HEK293T (cell line): ENCODE data around the gene MEGF6.

ENCODE experiments used
- CTCF ChIA-PET: fragments of 350-600 bp; formaldehyde crosslinking; extraction: SDS; loops from one replicate; lab custom pipeline; 2021; ENCODE audit warnings: antibody characterized with exemption, inconsistent platforms; lab: Yijun Ruan, JAX
- POLR2A ChIA-PET: fragments of 350-600 bp; formaldehyde crosslinking; extraction: SDS; loops from one replicate; lab custom pipeline; 2020; ENCODE audit warnings: antibody characterized with exemption, inconsistent platforms; lab: Yijun Ruan, JAX
- DNase-seq: peaks from one replicate; pipeline ENCODE4 v3.0.0; 2012; ENCODE audit warnings: mixed read lengths; ENCODE audit errors: extremely low spot score
- ARNT ChIP-seq: fragments of 450-650 bp; IDR thresholded peaks from 2 replicates; pipeline ENCODE4 v1.6.1; 2017; ENCODE audit warnings: mild to moderate bottlenecking
- BHLHE40 ChIP-seq: fragments of 450-650 bp; IDR thresholded peaks from 2 replicates; pipeline ENCODE4 v1.6.1; 2016; ENCODE audit warnings: mild to moderate bottlenecking, moderate library complexity, borderline replicate concordance
- CTBP1 ChIP-seq: fragments of 450-650 bp; IDR thresholded peaks from 2 replicates; pipeline ENCODE4 v1.6.1; 2016; ENCODE audit warnings: borderline replicate concordance
- ELF4 ChIP-seq: fragments of 450-650 bp; IDR thresholded peaks from 2 replicates; pipeline ENCODE4 v1.6.1; 2017; ENCODE audit warnings: antibody characterized with exemption
- FOXA1 ChIP-seq: fragments of 450-650 bp; IDR thresholded peaks from 2 replicates; pipeline ENCODE4 v1.6.1; 2016; ENCODE audit warnings: mild to moderate bottlenecking
- FOXK2 ChIP-seq: fragments of 450-650 bp; IDR thresholded peaks from 2 replicates; pipeline ENCODE4 v1.6.1; 2016; ENCODE audit warnings: mild to moderate bottlenecking
- FOXM1 ChIP-seq: fragments of 450-650 bp; IDR thresholded peaks from 2 replicates; pipeline ENCODE4 v1.6.1; 2017; ENCODE audit warnings: mild to moderate bottlenecking, borderline replicate concordance
- HDGF ChIP-seq: fragments of 450-650 bp; IDR thresholded peaks from 2 replicates; pipeline ENCODE4 v1.6.1; 2017; ENCODE audit warnings: antibody characterized with exemption, borderline replicate concordance
- L3MBTL2 ChIP-seq: fragments of 450-650 bp; conservative IDR thresholded peaks from 2 replicates; pipeline ENCODE4 v1.6.1; 2016; ENCODE audit warnings: mild to moderate bottlenecking
- LEF1 ChIP-seq: fragments of 450-650 bp; IDR thresholded peaks from 2 replicates; pipeline ENCODE4 v1.6.1; 2017; ENCODE audit warnings: mild to moderate bottlenecking, borderline replicate concordance
- NFRKB ChIP-seq: fragments of 450-650 bp; IDR thresholded peaks from 2 replicates; pipeline ENCODE4 v1.6.1; 2016; ENCODE audit warnings: mild to moderate bottlenecking, moderate library complexity
- SP1 ChIP-seq: fragments of 450-650 bp; IDR thresholded peaks from 2 replicates; pipeline ENCODE4 v1.6.1; 2017
- SUZ12 ChIP-seq: fragments of 450-650 bp; IDR thresholded peaks from 2 replicates; pipeline ENCODE4 v1.6.1; 2016; ENCODE audit warnings: mild to moderate bottlenecking
- TARDBP ChIP-seq: fragments of 450-650 bp; IDR thresholded peaks from 2 replicates; pipeline ENCODE4 v1.6.1; 2016
- ZNF384 ChIP-seq: fragments of 450-650 bp; IDR thresholded peaks from 2 replicates; pipeline ENCODE4 v1.6.1; 2016
- TF ChIP-seq, protein P1 (sequence below): fragments of 450-650 bp; IDR thresholded peaks from 2 replicates; pipeline ENCODE4 v1.6.1; 2016

The MEGF6 gene

GRCh38 chr1:3485016-3485415 is 126.3 kb downstream of the MEGF6 start:
- no peak for TF ChIP-seq ARNT
- no peak for TF ChIP-seq LEF1
- no peak for TF ChIP-seq NFRKB
- no peak for TF ChIP-seq SUZ12
- TF ChIP-seq ZNF384 = no peak
- no peak for TF ChIP-seq ELF4
- TF ChIP-seq TARDBP = no peak
- no peak for TF ChIP-seq FOXA1
- TF ChIP-seq, protein P1, sequence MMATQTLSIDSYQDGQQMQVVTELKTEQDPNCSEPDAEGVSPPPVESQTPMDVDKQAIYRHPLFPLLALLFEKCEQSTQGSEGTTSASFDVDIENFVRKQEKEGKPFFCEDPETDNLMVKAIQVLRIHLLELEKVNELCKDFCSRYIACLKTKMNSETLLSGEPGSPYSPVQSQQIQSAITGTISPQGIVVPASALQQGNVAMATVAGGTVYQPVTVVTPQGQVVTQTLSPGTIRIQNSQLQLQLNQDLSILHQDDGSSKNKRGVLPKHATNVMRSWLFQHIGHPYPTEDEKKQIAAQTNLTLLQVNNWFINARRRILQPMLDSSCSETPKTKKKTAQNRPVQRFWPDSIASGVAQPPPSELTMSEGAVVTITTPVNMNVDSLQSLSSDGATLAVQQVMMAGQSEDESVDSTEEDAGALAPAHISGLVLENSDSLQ = no peak
- TF ChIP-seq BHLHE40 = no peak
- no peak for TF ChIP-seq SP1
- no peak for TF ChIP-seq HDGF
- no peak for TF ChIP-seq FOXM1
- TF ChIP-seq CTBP1 = no peak
- TF ChIP-seq L3MBTL2 = no peak
- no peak for TF ChIP-seq FOXK2
- no peak for DNase-seq
- ChIA-PET POLR2A (no interaction called here), CTCF (interaction anchor here (1.2 to 3.2 kb wide), 3 partner anchors 14 to 54 kb away, joined by 3 to 24 read pairs (median 3); no protein-coding TSS in a partner anchor)

DNA sequence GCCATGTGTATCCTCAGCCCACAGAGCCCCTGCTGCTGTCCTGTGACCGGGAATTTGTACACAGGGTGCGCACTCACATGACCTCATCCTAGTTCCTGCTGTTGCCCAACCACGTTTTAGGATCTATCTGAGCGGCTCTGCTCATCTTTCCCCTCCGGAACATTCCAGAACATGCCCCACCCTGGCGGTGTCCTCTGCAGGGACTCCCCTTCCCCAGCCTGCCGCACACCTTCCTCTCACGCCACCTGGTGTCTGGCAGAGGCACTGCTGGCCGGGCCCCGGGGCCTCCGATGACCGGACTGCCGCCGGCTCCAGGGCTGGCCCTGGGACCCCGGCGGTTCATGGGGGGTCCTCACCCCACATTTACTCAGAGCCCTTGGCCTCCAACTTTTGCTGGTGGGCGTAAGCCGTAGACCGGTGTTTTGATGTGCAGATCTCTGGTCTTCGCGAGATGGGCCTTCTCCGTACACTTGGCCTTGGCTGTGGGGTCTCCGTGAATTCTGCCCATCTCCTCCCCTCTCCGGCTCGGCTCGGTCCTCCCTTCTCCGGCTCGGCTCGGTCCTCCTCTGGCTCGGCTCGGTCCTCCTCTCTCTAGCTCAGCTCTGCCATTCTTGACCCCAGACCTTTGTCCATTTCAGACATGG is 127.4 kb downstream of the MEGF6 start:
- DNase-seq = peak; percentile 76
- POLR2A ChIA-PET = no interaction called here
- TF ChIP-seq, protein P1 = no peak
- TF ChIP-seq L3MBTL2 = no peak
- TF ChIP-seq ARNT = no peak
- no peak for TF ChIP-seq ZNF384
- no peak for TF ChIP-seq FOXA1
- no peak for TF ChIP-seq LEF1
- TF ChIP-seq SP1 = no peak
- no peak for TF ChIP-seq BHLHE40
- no peak for TF ChIP-seq NFRKB
- TF ChIP-seq TARDBP = no peak
- TF ChIP-seq CTBP1 = no peak
- no peak for TF ChIP-seq SUZ12
- TF ChIP-seq HDGF = no peak
- TF ChIP-seq FOXK2 = no peak
- TF ChIP-seq FOXM1 = no peak
- no peak for TF ChIP-seq ELF4
- CTCF ChIA-PET = interaction anchor here (1.2 to 3.2 kb wide), 3 partner anchors 13 to 53 kb away, joined by 3 to 24 read pairs (median 3); no protein-coding TSS in a partner anchor

- no peak for DNase-seq
- TF ChIP-seq LEF1 (no peak), HDGF (no peak), L3MBTL2 (no peak), NFRKB (no peak), ZNF384 (no peak), BHLHE40 (no peak), FOXK2 (no peak), SP1 (no peak), TARDBP (no peak), FOXA1 (no peak)
- TF ChIP-seq, protein P1 = no peak
- CTCF ChIA-PET = interaction anchor here (0.6 kb wide), 1 partner anchor 30 kb away, joined by 3 read pairs; no protein-coding TSS in a partner anchor
- POLR2A ChIA-PET = no interaction called here
Measured at GRCh38 chr1:3483380-3483779, 127.9 kb downstream of the MEGF6 start.

DNA sequence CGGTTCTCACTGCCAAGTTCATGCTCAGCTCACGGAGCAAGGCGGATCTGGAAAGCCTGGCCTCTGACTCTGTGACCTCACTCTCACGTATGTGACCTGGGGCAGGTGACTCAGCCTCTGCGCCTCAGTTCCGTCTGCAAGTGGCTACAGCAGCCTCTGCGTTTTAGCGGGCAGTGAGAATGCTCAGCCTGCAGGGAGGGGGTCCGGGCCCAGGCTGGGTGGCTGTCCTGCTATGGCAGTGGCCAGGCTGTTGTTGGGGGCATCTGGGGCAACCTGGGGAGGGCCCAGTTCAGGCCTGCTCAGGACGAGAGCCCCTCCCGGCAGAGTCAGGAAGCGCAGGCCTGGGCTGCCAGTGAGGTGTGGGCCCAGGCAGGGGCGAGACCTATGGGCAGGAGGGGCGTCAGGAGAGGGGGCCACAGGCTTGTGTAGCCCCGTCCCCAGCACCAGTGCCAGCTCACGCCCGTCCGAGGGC is 128.9 kb downstream of the MEGF6 start:
- peak; percentile 42 for DNase-seq
- CTCF ChIA-PET = interaction anchor here (1.0 to 3.2 kb wide), 3 partner anchors 9 to 29 kb away, joined by 4 to 26 read pairs (median 4); no protein-coding TSS in a partner anchor
- TF ChIP-seq, protein P1 = no peak
- TF ChIP-seq ELF4 (no peak), SUZ12 (no peak), FOXM1 (no peak), HDGF (no peak), L3MBTL2 (no peak), FOXK2 (no peak), BHLHE40 (no peak), ARNT (no peak), CTBP1 (no peak), ZNF384 (no peak), FOXA1 (no peak), TARDBP (no peak), SP1 (no peak), LEF1 (no peak), NFRKB (no peak)
- POLR2A ChIA-PET = interaction anchor here (1.0 kb wide), 1 partner anchor 26 kb away, joined by 3 read pairs; no protein-coding TSS in a partner anchor

GRCh38 chr1:3481836-3482375 is 129.4 kb downstream of the MEGF6 start:
- no peak for DNase-seq
- POLR2A ChIA-PET = interaction anchor here (0.7 to 1.0 kb wide), 2 partner anchors 26 to 29 kb away, joined by 3 read pairs; no protein-coding TSS in a partner anchor
- no peak for TF ChIP-seq L3MBTL2
- TF ChIP-seq ELF4 = no peak
- no peak for TF ChIP-seq FOXM1
- TF ChIP-seq HDGF = no peak
- TF ChIP-seq BHLHE40 = no peak
- no peak for TF ChIP-seq ZNF384
- no peak for TF ChIP-seq FOXA1
- TF ChIP-seq SP1 = no peak
- TF ChIP-seq LEF1 = no peak
- TF ChIP-seq FOXK2 = no peak
- TF ChIP-seq TARDBP = no peak
- no peak for TF ChIP-seq NFRKB
- CTCF ChIA-PET = interaction anchor here (0.6 to 3.2 kb wide), 4 partner anchors 9 to 661 kb away, joined by 3 to 26 read pairs (median 4); no protein-coding TSS in a partner anchor
